Measurements from ENCODE around the gene PARP16. TPM values are rescaled to one million over a fixed set of nuclear protein-coding genes. Genes with fewer than 3 reads are reported as not detected.
"Not testable (repeated sequence)": the region's sequence is repeated elsewhere in the genome, so short reads cannot be mapped to it uniquely, and the experiment has no call there.

The PARP16 gene
- total and polyA plus RNA-seq, 2 donors from 2014 or later, result 7.0 to 7.8 TPM

DNA sequence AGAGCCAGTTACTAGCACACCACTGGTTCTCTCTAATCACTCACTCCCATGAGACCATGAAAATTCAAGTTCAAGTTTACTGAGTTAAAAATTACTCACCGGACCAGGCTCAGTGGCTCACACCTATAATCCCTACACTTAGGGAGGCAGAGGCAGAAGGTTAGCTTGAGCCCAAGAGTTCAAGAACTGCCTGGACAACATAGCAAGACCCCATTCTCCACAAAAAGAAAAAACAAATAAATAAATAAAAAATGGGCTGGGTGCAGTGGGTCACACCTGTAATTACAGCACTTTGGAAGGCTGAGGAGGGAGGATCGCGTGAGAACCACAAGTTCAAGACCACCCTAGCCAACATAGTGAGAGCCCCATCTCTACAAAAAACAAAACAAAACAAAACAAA lies 54.2 kb downstream of the PARP16 start:
- FAIRE-seq, result no peak
- no peak overlapping the region for H3K4me3 ChIP-seq (ENCODE audit: low read length in 3 of 3)
- intact Hi-C loops (cut with DNase I), result no loop called here

DNA sequence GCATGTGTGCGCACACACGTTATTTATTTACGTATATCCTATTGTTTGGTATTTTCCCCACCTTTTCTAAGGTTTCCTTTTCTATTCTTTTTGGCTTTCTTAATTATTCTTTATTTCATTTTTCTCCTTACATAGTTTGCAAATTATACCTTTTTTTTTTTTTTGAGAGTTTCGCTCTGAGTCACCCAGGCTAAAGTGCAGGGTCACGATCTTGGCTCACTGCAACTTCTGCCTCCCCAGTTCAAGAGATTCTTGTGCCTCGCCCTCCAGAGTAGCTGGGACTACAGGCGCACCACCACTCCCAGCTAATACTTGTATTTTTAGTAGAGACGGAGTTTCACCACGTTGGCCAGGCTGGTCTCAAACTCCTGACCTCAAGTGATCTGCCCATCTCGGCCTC lies 55.4 kb downstream of the PARP16 start:
- no peak overlapping the region for H3K27ac ChIP-seq (ENCODE audit: low read depth in 2 of 2, low read length in 2 of 2)
- no peaks in the 10 kb centered on the region for H3K9me3 ChIP-seq (ENCODE audit: control insufficient read depth in 2 of 3, insufficient read depth in 1 of 3, low read length in 3 of 3)
- DNase-seq, result no peak

More for the DNA sequence above, 54.2 kb downstream of the PARP16 start:
- Histone ChIP-seq H3K9me3 (ENCODE audit: control insufficient read depth in 2 of 3, insufficient read depth in 1 of 3, low read length in 3 of 3) (no peaks in the 10 kb centered on the region), H3K9ac (ENCODE audit: low read length in 3 of 3) (no peak overlapping the region), H3K27ac (ENCODE audit: low read depth in 2 of 2, low read length in 2 of 2) (no peak overlapping the region), H3K27me3 (ENCODE audit: control insufficient read depth, insufficient read depth, low read length) (no peaks in the 10 kb centered on the region), H3K36me3 (ENCODE audit: control insufficient read depth in 2 of 3, insufficient read depth in 3 of 3, low read length in 3 of 3) (no peaks in the 10 kb centered on the region), H3K4me1 (ENCODE audit: control insufficient read depth in 2 of 3, insufficient read depth in 2 of 3, low read depth in 1 of 3, low read length in 3 of 3) (no peaks in the 10 kb centered on the region)
- no peak for DNase-seq
- TF ChIP-seq, protein P1, sequence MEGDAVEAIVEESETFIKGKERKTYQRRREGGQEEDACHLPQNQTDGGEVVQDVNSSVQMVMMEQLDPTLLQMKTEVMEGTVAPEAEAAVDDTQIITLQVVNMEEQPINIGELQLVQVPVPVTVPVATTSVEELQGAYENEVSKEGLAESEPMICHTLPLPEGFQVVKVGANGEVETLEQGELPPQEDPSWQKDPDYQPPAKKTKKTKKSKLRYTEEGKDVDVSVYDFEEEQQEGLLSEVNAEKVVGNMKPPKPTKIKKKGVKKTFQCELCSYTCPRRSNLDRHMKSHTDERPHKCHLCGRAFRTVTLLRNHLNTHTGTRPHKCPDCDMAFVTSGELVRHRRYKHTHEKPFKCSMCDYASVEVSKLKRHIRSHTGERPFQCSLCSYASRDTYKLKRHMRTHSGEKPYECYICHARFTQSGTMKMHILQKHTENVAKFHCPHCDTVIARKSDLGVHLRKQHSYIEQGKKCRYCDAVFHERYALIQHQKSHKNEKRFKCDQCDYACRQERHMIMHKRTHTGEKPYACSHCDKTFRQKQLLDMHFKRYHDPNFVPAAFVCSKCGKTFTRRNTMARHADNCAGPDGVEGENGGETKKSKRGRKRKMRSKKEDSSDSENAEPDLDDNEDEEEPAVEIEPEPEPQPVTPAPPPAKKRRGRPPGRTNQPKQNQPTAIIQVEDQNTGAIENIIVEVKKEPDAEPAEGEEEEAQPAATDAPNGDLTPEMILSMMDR (IDR thresholded peaks at IDR 0.05; ENCODE audit: borderline replicate concordance, extremely low read depth, insufficient read depth), result no peak

DNA sequence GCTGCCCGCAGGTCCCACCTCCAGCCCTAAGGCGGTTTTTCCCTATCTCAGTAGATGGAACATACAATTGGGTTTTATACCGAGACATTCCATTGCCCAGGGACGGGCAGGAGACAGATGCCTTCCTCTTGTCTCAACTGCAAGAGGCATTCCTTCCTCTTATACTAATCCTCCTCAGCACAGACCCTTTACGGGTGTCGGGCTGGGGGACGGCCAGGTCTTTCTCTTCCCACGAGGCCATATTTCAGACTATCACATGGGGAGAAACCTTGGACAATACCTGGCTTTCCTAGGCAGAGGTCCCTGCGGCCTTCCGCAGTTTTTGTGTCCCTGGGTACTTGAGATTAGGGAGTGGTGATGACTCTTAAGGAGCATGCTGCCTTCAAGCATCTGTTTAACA lies 59.8 kb downstream of the PARP16 start:
- H3K27me3 ChIP-seq (ENCODE audit: control insufficient read depth, insufficient read depth, low read length); H3K27ac ChIP-seq (ENCODE audit: low read depth in 2 of 2, low read length in 2 of 2); FAIRE-seq; intact Hi-C loops (cut with DNase I); H3K9me3 ChIP-seq (ENCODE audit: control insufficient read depth in 2 of 3, insufficient read depth in 1 of 3, low read length in 3 of 3); H3K36me3 ChIP-seq (ENCODE audit: control insufficient read depth in 2 of 3, insufficient read depth in 3 of 3, low read length in 3 of 3); H3K9ac ChIP-seq (ENCODE audit: low read length in 3 of 3); DNase-seq; H3K4me1 ChIP-seq (ENCODE audit: control insufficient read depth in 2 of 3, insufficient read depth in 2 of 3, low read depth in 1 of 3, low read length in 3 of 3); H3K4me3 ChIP-seq (ENCODE audit: low read length in 3 of 3): not testable (repeated sequence)

More for the DNA sequence above, 55.4 kb downstream of the PARP16 start:
- TF ChIP-seq, protein P1 (IDR thresholded peaks at IDR 0.05; ENCODE audit: borderline replicate concordance, extremely low read depth, insufficient read depth), result no peak
- Histone ChIP-seq H3K9ac (ENCODE audit: low read length in 3 of 3) (no peak overlapping the region), H3K4me3 (ENCODE audit: low read length in 3 of 3) (no peak overlapping the region), H3K36me3 (ENCODE audit: control insufficient read depth in 2 of 3, insufficient read depth in 3 of 3, low read length in 3 of 3) (no peaks in the 10 kb centered on the region), H3K27me3 (ENCODE audit: control insufficient read depth, insufficient read depth, low read length) (no peaks in the 10 kb centered on the region), H3K4me1 (ENCODE audit: control insufficient read depth in 2 of 3, insufficient read depth in 2 of 3, low read depth in 1 of 3, low read length in 3 of 3) (no peaks in the 10 kb centered on the region)
- intact Hi-C loops (cut with DNase I), result no loop called here
- FAIRE-seq, result no peak

DNA sequence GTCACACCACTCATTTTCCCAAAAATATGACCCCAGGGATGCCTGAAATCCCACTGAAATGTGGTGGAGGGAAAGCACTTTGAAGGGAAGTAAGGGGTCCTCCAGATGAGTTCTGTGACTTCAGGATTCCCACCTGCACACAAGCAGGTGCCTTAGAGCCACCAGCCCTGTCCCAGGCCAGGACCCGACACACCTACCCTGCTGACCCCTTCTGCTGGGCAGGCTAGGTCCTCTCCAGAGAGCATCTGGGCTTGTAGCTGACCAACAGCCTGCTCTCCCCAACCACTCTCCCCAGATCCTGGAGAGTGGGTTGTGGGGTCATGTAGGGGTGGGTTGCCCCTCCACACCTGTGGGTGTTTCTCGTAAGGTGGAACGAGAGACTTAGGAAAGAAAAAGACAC lies 60.5 kb downstream of the PARP16 start:
- no peak overlapping the region for H3K27ac ChIP-seq (ENCODE audit: low read depth in 2 of 2, low read length in 2 of 2)
- H3K27me3 ChIP-seq (ENCODE audit: control insufficient read depth, insufficient read depth, low read length), result no peaks in the 10 kb centered on the region
- no peaks in the 10 kb centered on the region for H3K9me3 ChIP-seq (ENCODE audit: control insufficient read depth in 2 of 3, insufficient read depth in 1 of 3, low read length in 3 of 3)
- TF ChIP-seq, protein P1 (IDR thresholded peaks at IDR 0.05; ENCODE audit: borderline replicate concordance, extremely low read depth, insufficient read depth), result no peak
- DNase-seq (no peak), FAIRE-seq (no peak)
- no peak overlapping the region for H3K4me3 ChIP-seq (ENCODE audit: low read length in 3 of 3)
- intact Hi-C loops (cut with DNase I), result no loop called here
- no peaks in the 10 kb centered on the region for H3K4me1 ChIP-seq (ENCODE audit: control insufficient read depth in 2 of 3, insufficient read depth in 2 of 3, low read depth in 1 of 3, low read length in 3 of 3)
- H3K9ac ChIP-seq (ENCODE audit: low read length in 3 of 3), result no peak overlapping the region
- no peaks in the 10 kb centered on the region for H3K36me3 ChIP-seq (ENCODE audit: control insufficient read depth in 2 of 3, insufficient read depth in 3 of 3, low read length in 3 of 3)

Data from kidney (tissue), 14 donors.